ENCODE measurements around the gene UTP25.
A peak's percentile ranks its signal among the peaks of the same experiment; 100 is the strongest.
"Not testable (repeated sequence)": the region's sequence is repeated elsewhere in the genome, so short reads cannot be mapped to it uniquely, and the experiment has no call there.

UTP25 gene

GRCh38 chr1:209827384-209828262 is at the start of gene UTP25:
Gene UTP25, plus strand, starts transcription at chr1:209827972. Its CDS starts 92 bp downstream, at chr1:209828064.
- H3K4me1 Mint-ChIP-seq (ENCODE audit: low read depth), result peaks cover 38% of the 10 kb centered on the region
- peak within 1 kb of the TSS; percentile 94 for H3K4me3 Mint-ChIP-seq
- H3K9me3 Mint-ChIP-seq, result no peaks in the 10 kb centered on the region
- H3K36me3 Mint-ChIP-seq (ENCODE audit: low read depth), result peaks cover 12% of the 10 kb centered on the region
- peaks cover 11% of the 10 kb centered on the region for H3K27me3 Mint-ChIP-seq (ENCODE audit: low read depth)
- peak within 1 kb of the TSS; percentile 87 for H3K27ac Mint-ChIP-seq

- H3K4me3 Mint-ChIP-seq, result no peak overlapping the region
- no peaks in the 10 kb centered on the region for H3K9me3 Mint-ChIP-seq
- H3K27me3 Mint-ChIP-seq (ENCODE audit: low read depth), result no peaks in the 10 kb centered on the region
- H3K36me3 Mint-ChIP-seq (ENCODE audit: low read depth), result peaks cover 53% of the 10 kb centered on the region
- H3K4me1 Mint-ChIP-seq (ENCODE audit: low read depth), result peaks cover 44% of the 10 kb centered on the region
- H3K27ac Mint-ChIP-seq, result peak overlapping the region; percentile 11
Observed at GRCh38 chr1:209778102-209778501, 49.7 kb upstream of the UTP25 start.

- no peaks in the 10 kb centered on the region for H3K9me3 Mint-ChIP-seq
- peaks cover 57% of the 10 kb centered on the region for H3K36me3 Mint-ChIP-seq (ENCODE audit: low read depth)
- H3K4me3 Mint-ChIP-seq, result no peak overlapping the region
Observed at GRCh38 chr1:209780268-209780667, 47.5 kb upstream of the UTP25 start.

GRCh38 chr1:209783386-209783785 is 44.4 kb upstream of the UTP25 start:
- peak overlapping the region; percentile 90 for H3K27ac Mint-ChIP-seq
- peak overlapping the region; percentile 88 for H3K4me3 Mint-ChIP-seq
- peaks cover 35% of the 10 kb centered on the region for H3K36me3 Mint-ChIP-seq (ENCODE audit: low read depth)
- H3K4me1 Mint-ChIP-seq (ENCODE audit: low read depth), result peaks cover 53% of the 10 kb centered on the region
- peaks cover 3% of the 10 kb centered on the region for H3K27me3 Mint-ChIP-seq (ENCODE audit: low read depth)
- no peaks in the 10 kb centered on the region for H3K9me3 Mint-ChIP-seq

More at GRCh38 chr1:209780268-209780667, 47.5 kb upstream of the UTP25 start:
- no peaks in the 10 kb centered on the region for H3K27me3 Mint-ChIP-seq (ENCODE audit: low read depth)
- peak overlapping the region; percentile 66 for H3K27ac Mint-ChIP-seq
- peaks cover 49% of the 10 kb centered on the region for H3K4me1 Mint-ChIP-seq (ENCODE audit: low read depth)

GRCh38 chr1:209784265-209785169 is 43.3 kb upstream of the UTP25 start, which contains the start of gene C1orf74:
Gene C1orf74, minus strand, starts transcription at chr1:209784559. Its CDS starts 925 bp downstream, at chr1:209783634.
- Mint-ChIP-seq H3K27ac (peak within 1 kb of the TSS; percentile 90), H3K4me1 (ENCODE audit: low read depth) (peaks cover 54% of the 10 kb centered on the region), H3K36me3 (ENCODE audit: low read depth) (peaks cover 25% of the 10 kb centered on the region), H3K9me3 (no peaks in the 10 kb centered on the region), H3K4me3 (peak within 1 kb of the TSS; percentile 88), H3K27me3 (ENCODE audit: low read depth) (peaks cover 3% of the 10 kb centered on the region)

GRCh38 chr1:209785592-209785991 is 42.2 kb upstream of the UTP25 start:
- peaks cover 17% of the 10 kb centered on the region for H3K36me3 Mint-ChIP-seq (ENCODE audit: low read depth)
- H3K9me3 Mint-ChIP-seq, result no peaks in the 10 kb centered on the region
- peaks cover 3% of the 10 kb centered on the region for H3K27me3 Mint-ChIP-seq (ENCODE audit: low read depth)
- peaks cover 57% of the 10 kb centered on the region for H3K4me1 Mint-ChIP-seq (ENCODE audit: low read depth)
- H3K27ac Mint-ChIP-seq, result peak overlapping the region; percentile 74
- no peak overlapping the region for H3K4me3 Mint-ChIP-seq

- H3K27me3 Mint-ChIP-seq (ENCODE audit: low read depth), result peaks cover 3% of the 10 kb centered on the region
- no peaks in the 10 kb centered on the region for H3K9me3 Mint-ChIP-seq
- peak overlapping the region; percentile 34 for H3K27ac Mint-ChIP-seq
- H3K36me3 Mint-ChIP-seq (ENCODE audit: low read depth), result peaks cover 16% of the 10 kb centered on the region
- H3K4me1 Mint-ChIP-seq (ENCODE audit: low read depth), result peaks cover 57% of the 10 kb centered on the region
- no peak overlapping the region for H3K4me3 Mint-ChIP-seq
Observed at GRCh38 chr1:209786146-209786545, 41.6 kb upstream of the UTP25 start.

GRCh38 chr1:209787551-209787950 is 40.2 kb upstream of the UTP25 start:
- Mint-ChIP-seq H3K27ac (no peak overlapping the region), H3K4me1 (ENCODE audit: low read depth) (peaks cover 59% of the 10 kb centered on the region), H3K36me3 (ENCODE audit: low read depth) (peaks cover 7% of the 10 kb centered on the region), H3K4me3 (no peak overlapping the region), H3K9me3 (no peaks in the 10 kb centered on the region), H3K27me3 (ENCODE audit: low read depth) (peaks cover 3% of the 10 kb centered on the region)

GRCh38 chr1:209789245-209789644 is 38.5 kb upstream of the UTP25 start:
- peaks cover 45% of the 10 kb centered on the region for H3K4me1 Mint-ChIP-seq (ENCODE audit: low read depth)
- peak overlapping the region; percentile 55 for H3K27ac Mint-ChIP-seq
- peaks cover 3% of the 10 kb centered on the region for H3K36me3 Mint-ChIP-seq (ENCODE audit: low read depth)
- peak overlapping the region; percentile 12 for H3K4me3 Mint-ChIP-seq
- H3K27me3 Mint-ChIP-seq (ENCODE audit: low read depth), result peaks cover 10% of the 10 kb centered on the region
- peaks cover 7% of the 10 kb centered on the region for H3K9me3 Mint-ChIP-seq

- Mint-ChIP-seq H3K9me3 (peaks cover 7% of the 10 kb centered on the region), H3K27me3 (ENCODE audit: low read depth) (peaks cover 18% of the 10 kb centered on the region), H3K36me3 (ENCODE audit: low read depth) (no peaks in the 10 kb centered on the region), H3K27ac (peak overlapping the region; percentile 12), H3K4me1 (ENCODE audit: low read depth) (peaks cover 36% of the 10 kb centered on the region), H3K4me3 (no peak overlapping the region)
Observed at GRCh38 chr1:209790286-209791193, 37.2 kb upstream of the UTP25 start.

GRCh38 chr1:209791920-209792319 is 35.9 kb upstream of the UTP25 start:
- H3K4me1 Mint-ChIP-seq (ENCODE audit: low read depth), result peaks cover 32% of the 10 kb centered on the region
- peaks cover 7% of the 10 kb centered on the region for H3K9me3 Mint-ChIP-seq
- H3K27me3 Mint-ChIP-seq (ENCODE audit: low read depth), result peaks cover 18% of the 10 kb centered on the region
- H3K36me3 Mint-ChIP-seq (ENCODE audit: low read depth), result no peaks in the 10 kb centered on the region
- H3K4me3 Mint-ChIP-seq, result no peak overlapping the region
- H3K27ac Mint-ChIP-seq, result no peak overlapping the region

- not testable (repeated sequence) for H3K36me3 Mint-ChIP-seq (ENCODE audit: low read depth); H3K27ac Mint-ChIP-seq; H3K4me3 Mint-ChIP-seq; H3K9me3 Mint-ChIP-seq
- Mint-ChIP-seq H3K4me1 (ENCODE audit: low read depth) (peaks cover 26% of the 10 kb centered on the region), H3K27me3 (ENCODE audit: low read depth) (peaks cover 15% of the 10 kb centered on the region)
Observed at GRCh38 chr1:209793711-209794110, 34.1 kb upstream of the UTP25 start.

- Mint-ChIP-seq H3K9me3 (peaks cover 7% of the 10 kb centered on the region), H3K27ac (no peak overlapping the region), H3K27me3 (ENCODE audit: low read depth) (peaks cover 26% of the 10 kb centered on the region), H3K4me3 (no peak overlapping the region), H3K36me3 (ENCODE audit: low read depth) (no peaks in the 10 kb centered on the region), H3K4me1 (ENCODE audit: low read depth) (peaks cover 3% of the 10 kb centered on the region)
Observed at GRCh38 chr1:209797978-209798639, 29.7 kb upstream of the UTP25 start.

Data from T-helper 1 cell treated with Interleukin-12 subunit alpha and Interleukin-12 subunit beta and Interleukin-4 antibody, amounts not matched to agents 30 μg/mL and 1 μg/mL, for 36 hours (primary cell).